ENCODE measurements around the gene SCPEP1. TPM values are rescaled to one million over a fixed set of nuclear protein-coding genes. Genes with fewer than 3 reads are reported as not detected.
A peak's percentile ranks its signal among the peaks of the same experiment; 100 is the strongest.
"Not testable (repeated sequence)": the region's sequence is repeated elsewhere in the genome, so short reads cannot be mapped to it uniquely, and the experiment has no call there.

The SCPEP1 gene, protein sequence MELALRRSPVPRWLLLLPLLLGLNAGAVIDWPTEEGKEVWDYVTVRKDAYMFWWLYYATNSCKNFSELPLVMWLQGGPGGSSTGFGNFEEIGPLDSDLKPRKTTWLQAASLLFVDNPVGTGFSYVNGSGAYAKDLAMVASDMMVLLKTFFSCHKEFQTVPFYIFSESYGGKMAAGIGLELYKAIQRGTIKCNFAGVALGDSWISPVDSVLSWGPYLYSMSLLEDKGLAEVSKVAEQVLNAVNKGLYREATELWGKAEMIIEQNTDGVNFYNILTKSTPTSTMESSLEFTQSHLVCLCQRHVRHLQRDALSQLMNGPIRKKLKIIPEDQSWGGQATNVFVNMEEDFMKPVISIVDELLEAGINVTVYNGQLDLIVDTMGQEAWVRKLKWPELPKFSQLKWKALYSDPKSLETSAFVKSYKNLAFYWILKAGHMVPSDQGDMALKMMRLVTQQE
- polyA plus RNA-seq (ENCODE audit: insufficient read length), result 100 TPM
- long read RNA-seq, donor 1, transcript SCPEP1-201 (13 exons, 1,942 nt), result major isoform, 40 of 67 reads
- long read RNA-seq, donor 1, partial matches to known transcripts, result 23 of 67 reads
- long read RNA-seq, donor 1, other reads (novel, unspliced or antisense), result 0 of 67 reads
- long read RNA-seq, donor 2, transcript SCPEP1-201 (13 exons, 1,942 nt), result major isoform, 23 of 26 reads
- long read RNA-seq, donor 2, partial matches to known transcripts, result 0 of 26 reads
- long read RNA-seq, donor 2, other reads (novel, unspliced or antisense), result 0 of 26 reads
- long read RNA-seq, donor 3, transcript SCPEP1-201 (13 exons, 1,942 nt), result major isoform, 17 of 24 reads
- long read RNA-seq, donor 3, partial matches to known transcripts, result 7 of 24 reads
- long read RNA-seq, donor 3, other reads (novel, unspliced or antisense), result 0 of 24 reads
- long read RNA-seq, donor 4, partial matches to known transcripts, result 0 of 1 reads
- long read RNA-seq, donor 4, other reads (novel, unspliced or antisense), result 0 of 1 reads
- long read RNA-seq, donor 5, transcript SCPEP1-201 (13 exons, 1,942 nt), result major isoform, 53 of 77 reads
- long read RNA-seq, donor 5, partial matches to known transcripts, result 17 of 77 reads
- long read RNA-seq, donor 5, other reads (novel, unspliced or antisense), result 5 of 77 reads
- long read RNA-seq, donor 6, transcript SCPEP1-201 (13 exons, 1,942 nt), result major isoform, 17 of 19 reads
- long read RNA-seq, donor 6, partial matches to known transcripts, result 0 of 19 reads
- long read RNA-seq, donor 6, other reads (novel, unspliced or antisense), result 0 of 19 reads
- long read RNA-seq, donor 7, transcript SCPEP1-201 (13 exons, 1,942 nt), result major isoform, 28 of 64 reads
- long read RNA-seq, donor 7, partial matches to known transcripts, result 30 of 64 reads
- long read RNA-seq, donor 7, other reads (novel, unspliced or antisense), result 0 of 64 reads
- long read RNA-seq, donor 8, transcript SCPEP1-201 (13 exons, 1,942 nt), result major isoform, 17 of 20 reads
- long read RNA-seq, donor 8, partial matches to known transcripts, result 0 of 20 reads
- long read RNA-seq, donor 8, other reads (novel, unspliced or antisense), result 0 of 20 reads

DNA sequence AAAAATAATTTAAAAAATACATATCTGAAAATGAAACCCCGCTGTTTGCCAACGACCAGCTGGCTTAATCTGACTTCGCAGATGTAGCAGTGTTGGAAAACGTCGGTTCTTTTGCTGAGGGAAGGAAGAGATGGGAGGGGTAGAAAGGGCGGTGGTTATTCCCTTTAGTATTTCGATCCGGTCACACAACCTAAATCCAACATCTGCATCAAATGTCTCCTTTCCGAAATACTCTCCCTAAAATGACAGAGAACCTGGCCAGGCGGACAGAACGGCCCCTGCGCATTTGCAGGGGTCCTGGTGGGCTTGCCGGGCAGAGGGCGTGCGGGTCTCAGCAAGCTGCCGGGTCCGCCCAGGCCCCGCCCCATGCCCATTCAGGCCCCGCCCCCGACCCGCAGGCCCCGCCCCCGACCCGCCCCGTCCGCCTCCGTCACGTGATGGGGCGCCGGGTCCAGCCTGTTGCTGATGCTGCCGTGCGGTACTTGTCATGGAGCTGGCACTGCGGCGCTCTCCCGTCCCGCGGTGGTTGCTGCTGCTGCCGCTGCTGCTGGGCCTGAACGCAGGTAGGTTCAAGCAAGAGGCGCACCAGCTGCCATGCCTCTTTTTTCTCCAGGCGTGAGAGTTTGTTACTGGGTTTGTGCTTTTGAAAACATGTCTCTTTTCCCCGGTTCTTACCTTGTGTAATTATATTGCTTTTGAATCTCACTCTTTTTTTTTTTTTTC, at the start of gene SCPEP1:
TSS of gene SCPEP1 (plus strand) at position 459 of the 723 bp plus-strand sequence. CDS start at position 488, 29 bp downstream.
- peak; percentile 61 for DNase-seq

DNA sequence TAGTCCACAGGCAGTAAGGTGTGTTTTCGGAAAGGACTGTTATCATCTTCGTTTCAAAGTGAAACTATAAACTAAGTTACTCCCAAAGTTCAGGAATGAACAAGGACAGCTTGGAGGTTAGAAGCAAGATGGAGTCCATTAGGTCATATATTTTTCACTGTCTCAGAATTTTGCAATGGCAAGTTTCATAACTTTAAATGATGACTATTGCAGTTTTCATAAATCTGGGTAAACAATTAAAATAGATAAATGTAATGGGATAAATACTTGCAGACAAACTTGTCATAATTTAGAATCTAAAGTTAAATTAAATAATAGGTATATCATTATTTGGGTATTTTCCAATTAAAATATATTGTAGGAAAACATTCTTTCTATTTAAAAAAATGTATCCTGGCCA, 49.3 kb upstream of the SCPEP1 start:
- no peak for DNase-seq

DNA sequence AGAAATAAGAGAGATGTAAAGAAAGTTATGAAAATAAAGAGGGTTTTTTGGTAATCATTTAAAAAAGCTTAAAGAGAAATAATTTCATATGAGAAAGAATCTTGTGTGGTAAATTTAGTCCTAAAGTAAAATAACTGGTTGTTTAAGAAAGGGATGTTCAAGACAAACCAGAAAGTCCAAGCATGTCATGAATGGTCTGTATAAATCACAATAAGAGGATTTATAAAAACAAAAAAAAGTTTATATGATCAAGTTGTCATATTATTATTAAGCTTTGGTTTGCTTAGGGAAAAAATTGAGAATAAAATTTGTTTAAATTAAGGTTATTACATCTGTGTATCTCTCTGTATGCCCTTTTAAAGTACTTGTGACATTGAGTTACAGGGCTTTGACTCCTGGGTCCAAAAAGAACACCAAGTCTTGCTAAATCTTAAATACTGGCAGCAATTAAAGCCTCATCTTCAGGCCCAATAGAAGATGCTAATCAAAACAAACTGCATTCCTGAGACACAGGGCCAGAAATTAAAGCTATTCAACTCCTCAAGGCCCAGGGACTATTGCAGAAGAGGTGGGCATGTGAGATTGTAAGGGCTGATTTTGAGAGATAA, 48.5 kb upstream of the SCPEP1 start:
- no peak for DNase-seq

DNA sequence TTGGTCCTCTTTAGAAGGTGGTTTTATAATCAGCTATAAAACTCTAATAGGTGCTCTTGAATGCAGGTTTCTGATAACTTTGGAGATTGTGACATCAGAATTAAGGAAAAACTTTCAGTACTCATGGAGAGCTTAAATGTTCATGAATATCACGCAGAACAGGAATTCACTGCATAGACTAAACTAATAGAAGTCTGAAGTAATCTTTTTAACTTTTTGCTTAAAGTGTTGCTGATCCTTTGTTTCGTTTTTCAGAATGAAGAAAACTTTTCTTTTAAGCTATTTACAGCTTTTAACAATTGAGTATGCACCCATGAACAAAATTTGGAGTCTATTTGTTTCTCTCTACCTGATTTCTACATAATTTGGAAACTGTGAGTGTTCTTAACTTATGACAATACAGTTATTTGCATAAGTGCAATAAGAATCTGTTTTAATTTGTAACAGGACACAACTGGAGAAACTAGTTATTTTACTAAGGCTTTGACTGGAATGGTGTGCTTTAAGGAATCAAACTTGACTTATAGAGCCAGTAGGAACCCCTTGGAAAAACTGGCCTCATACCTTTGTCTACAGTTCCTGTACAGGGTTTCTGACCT, 47.1 kb upstream of the SCPEP1 start:
- DNase-seq, result no peak

DNA sequence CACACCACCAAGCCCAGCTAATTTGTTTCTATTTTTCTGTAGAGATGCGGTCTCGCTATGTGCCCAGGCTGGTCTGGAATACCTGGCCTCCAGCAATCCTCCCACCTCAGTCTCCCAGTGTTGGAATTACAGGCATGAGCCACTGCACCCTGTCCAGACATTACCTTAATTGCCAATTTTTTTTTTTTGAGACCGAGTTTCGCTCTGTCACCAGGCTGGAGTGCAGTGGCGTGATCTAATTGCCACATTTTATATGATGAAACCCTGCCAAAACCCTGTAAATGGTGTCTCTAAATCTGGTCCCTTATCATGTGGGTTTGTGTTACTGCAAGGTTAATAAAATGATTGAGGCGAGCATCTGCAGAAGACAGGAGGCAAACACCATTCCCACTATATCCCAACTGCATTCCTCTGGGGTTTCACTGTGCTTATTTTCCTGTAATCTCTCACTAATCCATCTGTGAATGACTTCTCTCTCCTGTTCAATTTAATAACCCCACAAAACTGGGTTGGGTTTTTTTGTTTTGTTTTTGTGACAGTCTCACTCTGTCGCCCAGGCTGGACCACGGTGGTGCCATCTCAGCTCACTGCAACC, 44.7 kb upstream of the SCPEP1 start:
- no peak for DNase-seq

DNA sequence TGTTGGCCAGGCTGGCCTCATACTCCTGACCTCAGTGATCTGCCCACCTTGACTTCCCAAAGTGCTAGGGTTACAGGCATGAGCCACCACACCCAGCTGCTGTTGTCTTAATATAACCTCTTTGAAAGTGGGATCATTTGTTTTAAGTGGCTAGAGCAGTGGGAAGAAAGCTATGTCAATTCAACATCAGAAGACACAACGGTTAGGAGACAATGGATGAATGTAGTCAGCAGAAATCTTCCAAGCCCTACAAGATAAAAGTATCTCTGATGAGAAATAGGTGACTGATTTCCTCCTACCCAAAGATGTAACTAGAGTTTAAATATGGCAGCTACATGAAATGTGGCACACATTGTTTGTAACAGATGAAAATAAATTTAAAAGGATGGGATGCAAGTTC, 44.1 kb upstream of the SCPEP1 start:
- DNase-seq, result no peak

DNA sequence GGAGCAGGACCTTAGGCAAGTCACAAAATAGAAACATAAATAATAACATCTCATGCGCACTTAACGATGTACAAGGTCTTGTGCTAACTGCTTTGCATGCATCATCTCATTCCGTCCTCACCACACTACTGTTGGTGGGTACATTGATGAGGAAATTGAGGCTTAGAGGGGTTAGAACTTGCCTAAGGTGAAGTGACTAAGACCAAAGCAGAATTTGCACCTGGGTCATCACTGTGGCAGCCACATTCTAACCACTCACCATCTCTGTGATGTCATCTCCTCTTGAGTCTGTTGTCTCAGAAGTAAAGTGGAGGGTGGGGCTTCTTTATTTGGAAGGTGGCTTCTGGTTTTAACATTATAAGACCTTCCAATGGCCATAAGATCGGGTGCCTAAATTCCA, 43.7 kb upstream of the SCPEP1 start:
- no peak for DNase-seq

DNA sequence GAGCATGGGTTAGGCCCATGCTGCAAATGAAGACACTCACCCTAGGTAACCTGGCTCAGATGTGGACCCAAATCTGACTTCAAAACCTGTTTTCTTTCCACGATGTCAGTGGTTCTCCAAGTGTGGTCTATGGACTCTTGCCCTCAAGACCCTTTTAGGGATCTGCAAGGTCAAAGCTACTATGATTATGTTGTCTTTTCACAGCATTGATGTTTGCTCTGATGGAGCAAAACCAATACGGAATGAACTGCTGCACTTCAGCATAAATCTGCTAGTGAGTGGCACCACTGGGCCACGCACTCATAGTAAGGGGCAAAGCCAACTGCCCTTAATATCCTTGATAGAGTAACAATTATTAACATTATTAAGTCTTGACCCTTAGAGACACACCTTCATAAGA, 42.5 kb upstream of the SCPEP1 start:
- DNase-seq, result no peak

DNA sequence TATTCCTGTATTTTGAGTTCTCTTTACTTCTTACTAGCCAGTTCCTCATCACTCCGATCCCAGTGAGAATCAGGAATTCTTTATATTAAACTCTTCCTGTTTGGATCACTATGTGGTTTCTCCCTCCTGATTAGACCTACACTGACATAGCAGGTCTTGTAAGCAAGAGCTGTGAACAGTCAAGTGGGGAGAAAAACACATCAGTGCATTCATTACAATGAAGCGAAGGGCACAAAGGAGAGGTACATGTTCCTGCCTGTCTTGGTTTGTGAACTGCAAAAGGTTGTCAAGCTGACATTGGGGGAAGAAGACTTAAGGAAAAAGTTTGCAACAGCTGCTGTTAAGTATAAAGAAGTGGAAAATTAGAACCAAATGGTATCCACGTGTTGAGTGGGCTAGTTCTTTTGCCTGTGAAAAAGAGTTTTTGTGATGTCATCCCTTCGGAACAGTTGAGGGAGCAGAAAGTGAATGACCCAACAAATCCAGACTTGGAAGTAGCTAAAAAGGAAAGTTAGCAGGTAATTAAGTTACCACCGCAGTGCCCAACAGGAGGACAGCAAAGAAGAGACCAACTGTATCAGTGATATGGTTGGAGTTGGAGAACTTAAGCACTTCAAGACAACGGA, 41.1 kb upstream of the SCPEP1 start:
- DNase-seq, result no peak

DNA sequence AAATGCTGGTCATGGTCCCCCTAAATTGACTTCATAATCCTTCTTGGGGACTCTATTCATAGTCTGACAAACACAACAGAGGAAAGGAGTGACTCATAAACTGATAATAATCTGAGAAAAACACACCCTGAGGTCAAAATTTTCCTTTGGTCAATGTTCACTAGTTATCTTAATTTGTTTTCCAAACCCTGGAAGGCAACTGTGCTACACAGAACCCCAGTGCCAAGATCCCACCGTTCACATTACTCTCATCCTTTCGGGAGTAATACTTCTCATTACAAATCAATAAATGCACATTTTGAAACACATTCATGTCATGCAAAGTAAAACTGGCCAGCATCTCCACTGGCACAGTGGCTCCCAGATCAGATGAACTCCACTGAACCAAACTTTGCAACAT, 40.2 kb upstream of the SCPEP1 start:
- no peak for DNase-seq

DNA sequence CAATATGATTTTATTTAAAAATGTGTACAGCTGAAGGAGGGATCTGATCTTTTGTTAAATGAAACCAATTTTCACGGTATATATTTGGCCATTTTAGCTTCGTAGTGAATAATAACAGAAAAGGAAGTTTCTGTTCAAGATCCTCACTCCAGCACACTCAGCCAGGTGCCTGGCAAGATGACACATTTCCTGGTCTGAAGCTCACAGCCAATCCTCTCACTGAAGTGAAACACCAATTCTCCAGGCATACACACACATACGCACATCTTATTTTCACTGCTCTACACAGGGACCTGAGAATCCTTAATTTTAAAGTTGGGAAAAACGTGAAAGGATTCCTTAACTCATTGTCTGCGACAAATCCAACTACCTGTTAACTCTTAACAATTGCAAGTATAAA, 39.7 kb upstream of the SCPEP1 start:
- DNase-seq, result not testable (repeated sequence)

DNA sequence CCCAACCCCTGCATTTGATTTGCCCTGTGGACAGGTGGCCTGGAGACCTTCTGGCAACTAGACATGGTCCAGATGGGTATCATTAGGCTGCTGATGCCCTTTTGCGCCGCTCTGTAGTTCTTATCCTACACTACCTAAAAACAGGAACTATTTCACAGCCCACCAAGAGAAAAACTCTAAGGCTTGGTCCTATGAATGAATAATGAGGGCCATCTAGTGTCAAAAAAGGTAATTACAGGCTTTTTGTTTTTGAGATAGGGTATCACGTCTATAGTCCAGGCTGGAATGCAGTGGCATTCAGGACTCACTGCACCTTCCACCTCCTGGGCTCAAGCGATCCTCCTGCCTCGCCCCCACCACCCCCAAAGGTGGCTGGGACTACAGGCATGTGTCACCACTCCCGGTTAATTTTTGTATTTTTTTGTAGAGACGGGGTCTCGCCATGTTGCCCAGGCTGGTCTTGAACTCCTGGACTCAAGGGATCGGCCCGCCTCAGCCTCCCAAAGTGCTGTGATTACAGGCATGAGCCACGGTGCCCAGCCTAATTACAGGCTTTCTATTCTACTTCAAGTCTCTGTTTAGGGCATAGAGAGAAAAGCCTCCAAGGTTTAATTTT, 38.0 kb upstream of the SCPEP1 start:
- DNase-seq, result peak; percentile 68

DNA sequence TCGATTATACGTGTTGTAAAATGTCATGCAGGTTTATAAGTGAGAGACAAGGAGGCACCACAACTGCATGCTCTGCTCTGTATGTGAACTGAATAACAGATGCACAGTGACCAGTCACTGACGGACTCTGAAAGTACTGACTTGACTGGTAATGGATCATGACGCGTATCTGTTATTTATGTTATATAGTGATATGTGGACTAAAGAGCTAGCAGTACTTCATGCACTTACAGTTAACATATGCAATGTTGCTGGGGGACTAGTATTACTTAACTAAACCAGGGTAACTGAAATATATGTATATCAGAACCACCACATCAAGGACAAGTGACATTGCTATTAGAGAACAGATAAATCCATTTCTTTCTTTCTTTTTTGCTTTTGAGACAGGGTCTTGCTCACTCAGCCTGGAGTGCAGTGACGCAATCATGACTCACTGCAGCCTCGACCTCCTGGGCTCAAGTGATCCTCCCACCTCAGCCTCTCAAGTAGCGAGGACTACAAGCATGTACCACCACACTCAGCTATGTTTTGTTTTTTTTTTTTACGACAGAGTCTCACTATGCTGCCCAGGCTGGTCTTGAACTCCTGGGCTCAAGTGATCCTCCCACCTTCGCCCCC, 34.3 kb upstream of the SCPEP1 start:
- DNase-seq, result no peak

DNA sequence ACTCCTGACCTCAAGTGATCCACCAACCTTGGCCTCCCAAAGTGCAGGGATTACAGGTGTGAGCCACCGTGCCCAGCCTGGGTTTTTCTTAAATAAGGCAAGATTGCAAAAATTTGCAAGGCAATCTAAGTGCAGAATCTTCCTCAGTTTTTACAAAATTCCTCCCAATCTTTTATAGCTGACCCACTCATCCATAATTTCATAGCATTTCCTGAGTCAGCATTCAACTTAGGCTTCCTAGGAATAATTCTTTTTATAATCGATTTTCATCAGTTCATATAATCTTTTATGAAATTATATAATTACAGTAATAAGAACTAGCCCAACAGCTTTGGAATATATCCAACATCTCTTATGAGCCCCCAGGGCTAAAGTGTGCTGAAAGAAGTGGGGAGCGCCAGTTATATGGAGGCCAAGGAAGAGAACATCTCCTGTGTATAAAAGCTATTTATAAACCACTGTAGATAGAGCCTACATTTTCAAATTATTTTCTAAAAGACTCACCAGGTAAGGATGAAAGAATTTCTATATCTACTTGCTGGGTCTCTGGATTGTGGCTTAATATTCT, 31.9 kb upstream of the SCPEP1 start:
- DNase-seq, result no peak

DNA sequence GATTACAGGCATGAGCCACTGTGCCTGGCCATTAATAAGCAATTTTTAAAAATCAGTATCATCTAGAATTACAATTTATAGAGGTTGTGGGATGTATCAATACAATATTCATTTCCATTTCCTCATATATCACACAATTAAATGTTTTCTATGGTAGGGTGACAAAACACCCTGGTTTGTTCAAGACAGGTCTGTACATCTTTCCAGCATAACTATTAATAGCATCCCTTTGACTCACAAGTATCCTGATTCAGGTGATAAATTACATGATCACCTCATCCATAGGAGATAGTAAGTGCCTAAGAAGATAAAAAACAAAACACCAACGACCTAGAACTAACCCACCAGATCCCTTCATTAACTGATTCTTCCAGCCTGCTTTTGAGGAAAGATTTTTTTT, 30.2 kb upstream of the SCPEP1 start:
- no peak for DNase-seq

DNA sequence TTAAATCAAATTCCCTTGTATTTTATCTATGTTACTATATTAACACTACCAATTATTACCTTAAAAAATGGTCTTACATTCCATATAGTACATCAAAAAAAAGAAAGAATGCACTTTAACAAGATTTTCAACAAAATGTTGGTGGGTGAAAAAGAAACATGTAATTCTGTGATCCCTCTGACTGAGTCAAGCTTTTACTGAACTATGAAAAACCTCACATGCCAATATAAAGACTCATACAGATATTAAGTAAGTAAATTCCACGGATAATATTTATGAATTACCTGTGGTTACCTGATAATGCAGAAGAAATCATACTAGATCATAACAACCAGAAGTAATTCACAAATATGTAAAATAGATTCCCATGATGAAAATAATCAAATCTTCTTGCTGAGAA, 29.4 kb upstream of the SCPEP1 start:
- DNase-seq, result no peak

DNA sequence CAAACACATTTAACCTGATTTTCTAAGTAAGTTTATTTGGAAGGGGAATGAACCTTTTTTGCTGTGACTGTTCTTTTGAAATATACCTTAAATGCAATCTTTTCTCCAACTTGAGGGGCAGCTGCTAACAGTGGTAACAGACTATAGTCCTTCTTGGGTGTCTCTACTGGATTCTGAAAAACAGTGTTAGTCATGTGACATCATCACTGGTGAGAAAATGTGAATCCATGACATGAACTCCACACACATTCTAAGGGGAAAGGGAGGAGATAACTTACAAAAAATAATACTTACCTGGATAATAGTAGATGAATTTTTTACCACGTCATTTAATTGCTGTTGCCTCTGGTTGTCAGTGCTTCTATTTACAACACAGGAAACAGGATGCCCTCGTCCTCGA, 28.3 kb upstream of the SCPEP1 start:
- no peak for DNase-seq

DNA sequence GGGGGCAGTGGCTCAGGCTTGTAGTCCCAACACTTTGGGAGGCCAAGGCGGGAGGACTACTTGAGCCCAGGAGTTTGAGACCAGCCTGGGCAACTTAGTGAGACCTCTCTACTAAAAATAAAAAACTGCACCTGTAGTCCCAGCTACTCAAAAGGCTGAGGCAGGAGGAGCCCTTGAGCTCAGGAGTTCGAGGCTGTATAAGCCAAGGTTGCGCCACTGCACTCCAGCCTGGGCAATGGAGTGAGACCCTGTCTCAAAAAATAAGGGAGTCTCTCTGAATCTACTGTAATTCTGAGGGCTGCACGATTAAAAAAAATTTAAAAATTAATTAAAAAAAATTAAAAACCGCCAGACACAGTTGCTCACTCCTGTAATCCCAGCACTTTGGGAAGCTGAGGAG, 20.9 kb upstream of the SCPEP1 start:
- no peak for DNase-seq

All from left kidney (tissue), 8 donors.